Colon (tissue), 2 donors: Measurements from ENCODE around the gene PIK3R3.

Experiments used
- FAIRE-seq: peaks from 2 replicates; lab custom pipeline; 2012; peaks lifted over from hg19 to GRCh38; lab: Jason Lieb, UNC
- donor health status: control.
- donor health status: control.

Gene PIK3R3

GRCh38 chr1:46026531-46026930 lies 105.9 kb downstream of the PIK3R3 start:
- no peak for FAIRE-seq

GRCh38 chr1:46021046-46021996 lies 111.1 kb downstream of the PIK3R3 start:
- FAIRE-seq: no peak

GRCh38 chr1:46020010-46020409 lies 112.4 kb downstream of the PIK3R3 start:
- no peak for FAIRE-seq

GRCh38 chr1:46019348-46019747 lies 113.1 kb downstream of the PIK3R3 start:
- no peak for FAIRE-seq

- FAIRE-seq: no peak
These were observed 114.4 kb downstream of the PIK3R3 start for GRCh38 chr1:46017876-46018503.

GRCh38 chr1:46013581-46013980 lies 118.8 kb downstream of the PIK3R3 start:
- no peak for FAIRE-seq

GRCh38 chr1:46012236-46012635 lies 120.2 kb downstream of the PIK3R3 start:
- FAIRE-seq: no peak

- no peak for FAIRE-seq
These were observed 121.2 kb downstream of the PIK3R3 start for GRCh38 chr1:46011121-46011695.

GRCh38 chr1:46010611-46011010 lies 121.8 kb downstream of the PIK3R3 start:
- FAIRE-seq: no peak

GRCh38 chr1:46008585-46008984 lies 123.8 kb downstream of the PIK3R3 start:
- FAIRE-seq: no peak

GRCh38 chr1:46005594-46005993 lies 126.8 kb downstream of the PIK3R3 start:
- FAIRE-seq: no peak

GRCh38 chr1:46004492-46004891 lies 127.9 kb downstream of the PIK3R3 start:
- no peak for FAIRE-seq

GRCh38 chr1:46003315-46003714 lies 129.1 kb downstream of the PIK3R3 start:
- FAIRE-seq: no peak

- FAIRE-seq: no peak
These were observed 129.8 kb downstream of the PIK3R3 start for GRCh38 chr1:46002551-46003150.

- FAIRE-seq: no peak
These were observed 131.2 kb downstream of the PIK3R3 start for GRCh38 chr1:46001081-46001785.

GRCh38 chr1:45999507-45999906 lies 132.9 kb downstream of the PIK3R3 start:
- FAIRE-seq: no peak

- FAIRE-seq: no peak
These were observed 134.3 kb downstream of the PIK3R3 start for GRCh38 chr1:45998020-45998617.

GRCh38 chr1:45995298-45995697 lies 137.1 kb downstream of the PIK3R3 start:
- FAIRE-seq: no peak

- no peak for FAIRE-seq
These were observed 138.0 kb downstream of the PIK3R3 start for GRCh38 chr1:45994423-45994822.
